ENCODE results near the gene CRAT.

- TF ChIP-seq RAD21 (conservative IDR thresholded peaks at IDR 0.05 in 1 of 2, IDR thresholded peaks at IDR 0.05 in 1 of 2) (no peak), CTCF (IDR thresholded peaks at IDR 0.05) (no peak), CBX2 (IDR thresholded peaks at IDR 0.05; ENCODE audit: borderline replicate concordance, low read depth) (no peak), JUN (IDR thresholded peaks at IDR 0.05) (no peak), POLR2AphosphoS2 (conservative IDR thresholded peaks at IDR 0.05; ENCODE audit: low read length) (no peak), POLR2A (IDR thresholded peaks at IDR 0.05; ENCODE audit: low read length) (no peak), CEBPB (IDR thresholded peaks at IDR 0.05) (no peak), REST (IDR thresholded peaks at IDR 0.05) (no peak)
Observed at GRCh38 chr9:129060991-129061390, 49.6 kb downstream of the CRAT start.

Data from A549 (cell line).